OCI-LY1 (cell line): ENCODE measurements around the gene EML4.

ENCODE experiments used
- H2AFZ ChIP-seq: fragments of 200-600 bp; sonication (generic), shearing (Covaris generic); 2 replicates; pipeline ENCODE4 v1.6.0; 2014; ENCODE audit warnings: antibody characterized with exemption, mild to moderate bottlenecking, low read length
- H3F3A ChIP-seq: fragments of 200-600 bp; sonication (generic), shearing (Covaris generic); 2 replicates; pipeline ENCODE4 v1.6.0; 2014; ENCODE audit warnings: mild to moderate bottlenecking, antibody characterized with exemption, low read length, moderate library complexity; ENCODE audit not compliant: insufficient read depth
- H3K27ac ChIP-seq: fragments of 200-600 bp; sonication (generic); 2 replicates; pipeline ENCODE4 v1.5.1; 2014; ENCODE audit warnings: low read length, mixed run types, mild to moderate bottlenecking, low read depth; ENCODE audit not compliant: poor library complexity, severe bottlenecking
- H3K27me3 ChIP-seq: fragments of 200-600 bp; sonication (generic); 2 replicates; pipeline ENCODE4 v1.6.0; 2014; ENCODE audit warnings: antibody characterized with exemption, mild to moderate bottlenecking, low read length, moderate library complexity; ENCODE audit not compliant: insufficient read depth
- H3K36me3 ChIP-seq: fragments of 200-600 bp; sonication (generic); 2 replicates; pipeline ENCODE4 v1.6.1; 2014; ENCODE audit warnings: mild to moderate bottlenecking, antibody characterized with exemption, low read length, moderate library complexity, mixed read lengths; ENCODE audit not compliant: insufficient read depth
- H3K4me1 ChIP-seq: fragments of 200-600 bp; sonication (generic); 2 replicates; pipeline ENCODE4 v1.5.1; 2014; ENCODE audit warnings: mild to moderate bottlenecking, low read length, moderate library complexity; ENCODE audit not compliant: insufficient read depth, severe bottlenecking
- H3K4me2 ChIP-seq: fragments of 200-600 bp; sonication (generic), shearing (Covaris generic); 2 replicates; pipeline ENCODE4 v1.6.1; 2014; ENCODE audit warnings: low read length
- H3K4me3 ChIP-seq: fragments of 200-600 bp; sonication (generic); 2 replicates; pipeline ENCODE4 v1.5.1; 2014; ENCODE audit warnings: low read length, low read depth, mild to moderate bottlenecking, mixed read lengths; ENCODE audit not compliant: poor library complexity, severe bottlenecking
- H3K79me2 ChIP-seq: fragments of 200-600 bp; shearing (Covaris generic); 2 replicates; pipeline ENCODE4 v1.6.1; 2016; ENCODE audit warnings: mixed run types, low read length, mixed read lengths; ENCODE audit not compliant: insufficient read depth
- H3K9ac ChIP-seq: fragments of 200-600 bp; sonication (generic), shearing (Covaris generic); 2 replicates; pipeline ENCODE4 v1.6.1; 2014; ENCODE audit warnings: mild to moderate bottlenecking, low read length, mixed read lengths
- H3K9me2 ChIP-seq: fragments of 200-600 bp; sonication (generic), shearing (Covaris generic); 2 replicates; pipeline ENCODE4 v1.6.1; 2014; ENCODE audit warnings: low read depth, mild to moderate bottlenecking, low read length, mixed read lengths
- H3K9me3 ChIP-seq: fragments of 200-600 bp; shearing (Covaris generic); 2 replicates; pipeline ENCODE4 v1.6.1; 2014; ENCODE audit warnings: low read length, mixed read lengths
- H4K20me1 ChIP-seq: fragments of 200-600 bp; sonication (generic), shearing (Covaris generic); 2 replicates; pipeline ENCODE4 v1.6.0; 2016; ENCODE audit warnings: mild to moderate bottlenecking, low read length; ENCODE audit not compliant: insufficient read depth
- CTCF ChIP-seq: fragments of 200-600 bp; sonication (generic), shearing (Covaris generic); IDR thresholded peaks from 2 replicates; pipeline ENCODE4 v1.5.1; 2017; ENCODE audit warnings: mild to moderate bottlenecking, antibody characterized with exemption, low read length, moderate library complexity, mixed read lengths
- EZH2 ChIP-seq: fragments of 200-600 bp; sonication (generic), shearing (Covaris generic); IDR thresholded peaks from 2 replicates; pipeline ENCODE4 v1.8.0; 2017; ENCODE audit warnings: borderline replicate concordance, mixed run types, mild to moderate bottlenecking, antibody characterized with exemption, low read length, moderate library complexity, mixed read lengths

EML4 gene

GRCh38 chr2:42382144-42382543 is 213.0 kb downstream of the EML4 start:
- Histone ChIP-seq H3K4me3 (no peak overlapping the region), H3K27ac (no peak overlapping the region), H3K4me1 (peaks cover under 1% of the 10 kb centered on the region), H4K20me1 (no peaks in the 10 kb centered on the region), H2AFZ (no peak overlapping the region), H3F3A (no peaks in the 10 kb centered on the region), H3K4me2 (no peak overlapping the region), H3K9ac (no peak overlapping the region), H3K79me2 (no peaks in the 10 kb centered on the region), H3K36me3 (no peaks in the 10 kb centered on the region), H3K9me3 (no peaks in the 10 kb centered on the region), H3K9me2 (no peaks in the 10 kb centered on the region), H3K27me3 (no peaks in the 10 kb centered on the region)
- no peak for TF ChIP-seq CTCF
- TF ChIP-seq EZH2: no peak
